ENCODE results near the gene CACNB4.
"Not testable (repeated sequence)": the region's sequence is repeated elsewhere in the genome, so short reads cannot be mapped to it uniquely, and the experiment has no call there.

Gene CACNB4

DNA sequence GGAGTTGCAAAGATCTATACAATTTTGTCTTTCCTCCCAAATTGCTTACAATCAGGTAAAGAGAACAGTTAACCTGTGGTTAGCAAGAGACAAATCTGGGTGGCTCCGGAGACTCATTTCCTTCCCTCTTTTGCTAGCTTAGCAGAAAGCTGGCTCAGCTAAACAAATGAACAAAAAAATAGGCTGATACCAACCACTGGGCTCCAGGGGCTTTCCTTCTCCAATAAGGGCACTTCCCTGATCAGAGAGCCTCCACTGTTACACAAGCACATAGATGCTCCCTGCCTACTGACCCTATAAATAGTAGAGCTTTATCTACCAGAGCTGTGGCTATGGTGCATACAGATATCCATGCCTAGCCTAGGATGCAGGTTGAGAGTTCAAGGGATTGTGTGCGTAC lies 180.5 kb downstream of the CACNB4 start:
- H3K27ac ChIP-seq: no peak overlapping the region
- DNase-seq (ENCODE audit: low read depth, low spot score): no peak

DNA sequence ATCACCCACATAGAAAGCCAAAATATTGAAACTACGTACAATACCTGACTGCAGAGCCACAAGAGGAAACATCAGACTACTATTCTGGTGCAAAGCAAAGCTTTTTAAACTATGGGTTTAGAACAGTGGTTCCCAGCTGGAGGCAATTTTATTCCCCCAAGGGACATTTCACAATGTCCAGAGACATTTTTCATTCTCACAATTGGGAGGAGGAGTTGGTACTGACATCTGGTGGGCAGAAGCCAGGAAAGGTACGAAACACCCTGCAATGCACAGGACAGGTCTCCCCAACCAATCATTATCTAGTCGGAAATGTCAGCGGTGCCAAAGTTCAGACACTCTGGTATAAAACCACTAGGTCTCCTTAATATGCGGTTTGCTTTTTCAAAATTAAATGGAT lies 182.2 kb downstream of the CACNB4 start:
- no peak for DNase-seq (ENCODE audit: low read depth, low spot score)

DNA sequence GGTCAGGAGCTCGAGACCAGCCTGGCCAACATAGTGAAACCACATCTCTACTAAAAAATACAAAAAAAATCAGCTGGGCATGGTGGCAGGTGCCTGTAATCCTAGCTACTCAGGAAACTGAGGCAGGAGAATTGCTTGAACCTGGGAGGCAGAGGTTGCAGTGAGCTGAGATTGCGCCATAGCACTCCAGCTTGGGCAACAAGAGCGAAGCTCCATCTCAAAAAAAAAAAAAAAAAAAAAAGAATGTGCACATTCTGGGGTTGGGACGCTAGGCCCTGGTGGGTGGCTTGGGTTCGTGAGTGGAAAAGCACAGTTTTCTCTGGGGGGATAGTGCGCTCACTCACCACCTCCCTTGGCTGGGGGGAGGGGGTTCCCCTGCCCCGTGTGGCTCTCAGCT lies 183.2 kb downstream of the CACNB4 start:
- DNase-seq (ENCODE audit: low read depth, low spot score); H3K27ac ChIP-seq: not testable (repeated sequence)

More for the DNA sequence above, 182.2 kb downstream of the CACNB4 start:
- no peak overlapping the region for H3K27ac ChIP-seq

DNA sequence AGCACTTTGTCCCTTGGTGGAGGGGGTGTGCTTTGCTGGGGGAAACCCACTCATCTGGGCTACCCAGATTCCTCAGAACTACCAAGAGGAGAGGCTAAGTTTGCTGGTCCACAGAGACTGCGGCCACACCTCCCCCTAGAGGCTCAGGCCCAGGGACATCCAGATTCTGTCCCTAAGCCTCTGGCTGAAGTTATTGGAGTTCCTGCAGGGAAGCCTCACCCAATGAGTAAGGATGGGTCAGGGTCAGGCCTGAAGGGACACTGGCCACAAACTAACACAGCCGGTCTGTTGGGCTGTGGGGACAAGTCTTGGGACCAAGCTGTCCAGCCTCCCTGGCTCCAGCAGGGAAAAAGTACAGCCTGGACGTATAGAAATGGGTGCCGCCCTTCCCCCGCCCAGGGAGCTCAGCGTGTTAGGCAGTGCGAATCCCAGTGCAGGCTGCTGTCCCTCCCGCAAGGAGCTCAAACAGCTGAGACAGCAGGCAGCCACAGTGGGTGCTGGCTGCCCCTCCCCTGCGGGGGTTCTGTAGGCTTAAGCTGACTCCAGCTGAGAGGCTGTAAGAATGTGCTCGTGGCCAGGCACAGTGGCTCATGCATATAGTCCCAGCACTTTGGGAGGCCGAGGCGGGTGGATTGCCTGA lies 183.7 kb downstream of the CACNB4 start:
- no peak overlapping the region for H3K27ac ChIP-seq

DNA sequence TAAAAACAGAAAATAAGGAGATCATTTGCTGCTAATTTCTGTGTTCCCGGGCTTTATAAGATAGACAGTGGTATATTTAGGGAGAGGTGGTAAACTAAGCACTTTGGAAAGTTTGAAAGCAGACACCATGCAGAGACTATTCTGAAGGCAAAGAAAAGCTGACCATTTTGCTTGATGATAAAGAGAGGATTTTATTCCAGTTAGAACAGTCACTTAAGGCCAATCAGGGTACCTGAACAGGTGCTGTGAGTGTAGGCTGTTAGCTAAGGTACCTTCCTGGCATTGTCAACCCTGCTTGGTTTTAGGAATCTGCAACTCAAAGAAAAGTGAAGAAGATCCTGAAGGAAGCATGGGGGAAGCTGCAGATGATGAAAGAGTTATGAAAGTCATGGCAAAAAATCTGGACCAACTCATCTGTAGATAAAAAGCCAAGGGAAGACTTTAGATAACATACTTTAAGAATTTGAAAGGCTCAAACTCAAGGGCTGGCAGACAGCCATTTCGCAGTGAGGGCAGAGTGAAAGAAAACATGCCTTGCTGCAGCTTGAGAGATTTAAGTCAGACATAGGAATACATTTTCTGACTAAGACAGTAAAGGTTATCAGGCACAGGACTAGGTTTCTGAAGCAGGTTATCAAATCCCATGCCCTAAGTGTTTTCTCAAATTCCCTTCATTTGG lies 190.5 kb downstream of the CACNB4 start:
- no peak overlapping the region for H3K27ac ChIP-seq
- DNase-seq (ENCODE audit: low read depth, low spot score): no peak

More for the DNA sequence above, 183.7 kb downstream of the CACNB4 start:
- no peak for DNase-seq (ENCODE audit: low read depth, low spot score)

DNA sequence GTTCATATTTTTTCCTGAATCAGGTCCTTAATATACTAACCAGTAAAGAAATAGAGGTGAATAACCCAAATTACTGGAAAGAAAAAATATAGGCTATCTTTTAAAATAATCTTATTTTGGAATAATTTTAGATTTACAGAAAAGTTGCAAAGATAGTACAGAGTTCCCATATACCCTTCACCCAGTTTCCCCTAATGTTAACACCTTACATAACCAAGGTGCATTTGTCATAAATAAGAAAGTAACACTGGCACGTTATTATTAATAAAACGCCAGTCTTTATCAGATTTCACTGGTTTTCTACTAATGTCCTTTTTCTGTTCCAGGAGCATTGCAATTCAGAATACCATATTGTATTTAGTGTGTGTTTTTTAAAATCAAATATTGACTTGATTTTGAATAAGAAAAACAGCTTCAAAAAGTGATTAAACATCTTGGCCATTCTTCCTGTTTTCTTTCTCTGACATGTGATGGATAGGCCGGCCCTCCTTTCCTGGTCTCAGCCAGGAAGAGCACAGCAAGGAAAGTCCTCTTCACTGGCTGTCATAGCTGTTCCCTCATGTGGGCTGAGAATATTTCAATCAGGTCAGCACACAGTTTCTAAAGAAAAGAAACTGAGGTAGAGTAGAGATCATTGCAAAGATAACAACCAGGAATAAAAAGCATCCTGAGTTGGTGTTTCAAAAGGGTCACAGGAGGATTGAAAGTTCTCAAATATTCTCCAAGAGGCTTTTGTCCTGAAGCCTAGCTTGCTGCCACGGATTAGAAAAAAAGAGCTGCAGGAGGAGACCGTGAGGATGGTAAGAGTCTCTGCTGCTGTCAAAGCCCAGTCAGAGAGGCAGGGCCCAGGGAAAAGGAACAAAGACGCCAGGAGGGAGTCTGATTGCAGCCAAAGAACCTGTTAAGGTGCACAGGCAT lies 191.3 kb downstream of the CACNB4 start:
- H3K27ac ChIP-seq: no peak overlapping the region
- no peak for DNase-seq (ENCODE audit: low read depth, low spot score)

DNA sequence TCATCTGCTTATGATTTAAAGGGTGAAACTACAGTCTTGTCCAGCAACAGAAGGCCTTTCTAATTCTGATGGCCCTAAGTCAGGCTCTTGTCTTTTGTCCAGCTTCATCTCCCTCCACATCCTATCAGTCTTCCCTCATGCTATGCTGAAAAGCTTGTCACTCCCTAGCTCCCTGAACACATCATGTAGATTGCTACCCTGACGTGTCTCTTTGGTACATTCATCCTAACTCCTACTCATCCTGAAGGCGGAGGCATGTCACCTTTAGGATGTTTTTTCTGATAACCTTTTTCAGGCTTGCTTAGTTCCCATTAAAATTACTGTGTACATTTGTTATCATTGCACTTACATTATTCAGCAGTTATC lies 192.2 kb downstream of the CACNB4 start:
- no peak for DNase-seq (ENCODE audit: low read depth, low spot score)
- no peak overlapping the region for H3K27ac ChIP-seq

DNA sequence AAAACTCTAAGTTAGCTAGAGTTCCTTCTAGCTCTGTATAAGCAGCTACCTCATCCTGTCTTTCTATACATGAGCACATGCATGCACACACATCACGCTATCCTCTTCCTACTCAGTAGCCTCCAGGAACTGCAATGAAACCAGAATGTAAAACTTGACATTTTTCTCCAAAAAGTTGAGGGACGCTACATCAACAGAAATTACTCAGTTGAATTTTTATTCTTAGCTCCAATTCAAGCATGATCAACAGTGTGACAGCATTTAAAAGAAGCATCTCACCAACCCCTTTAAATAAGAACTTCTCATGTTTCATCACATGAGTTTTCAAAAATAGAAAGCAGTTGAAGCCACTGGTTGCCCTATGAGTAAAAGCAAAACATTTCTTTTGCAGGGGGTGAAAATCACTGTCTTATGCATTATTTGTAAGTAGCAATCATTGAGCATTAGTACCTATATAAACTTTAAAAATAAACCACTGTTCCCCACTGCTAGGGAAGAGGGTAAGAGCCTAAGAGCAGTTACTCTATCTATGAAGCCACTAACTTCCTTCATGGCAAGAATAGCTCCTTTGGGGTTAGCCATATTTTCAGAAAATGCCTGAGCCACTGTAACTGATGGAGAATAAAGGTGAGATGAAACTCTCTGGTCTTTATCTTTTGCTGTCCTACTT lies 192.7 kb downstream of the CACNB4 start:
- DNase-seq (ENCODE audit: low read depth, low spot score): no peak
- no peak overlapping the region for H3K27ac ChIP-seq

DNA sequence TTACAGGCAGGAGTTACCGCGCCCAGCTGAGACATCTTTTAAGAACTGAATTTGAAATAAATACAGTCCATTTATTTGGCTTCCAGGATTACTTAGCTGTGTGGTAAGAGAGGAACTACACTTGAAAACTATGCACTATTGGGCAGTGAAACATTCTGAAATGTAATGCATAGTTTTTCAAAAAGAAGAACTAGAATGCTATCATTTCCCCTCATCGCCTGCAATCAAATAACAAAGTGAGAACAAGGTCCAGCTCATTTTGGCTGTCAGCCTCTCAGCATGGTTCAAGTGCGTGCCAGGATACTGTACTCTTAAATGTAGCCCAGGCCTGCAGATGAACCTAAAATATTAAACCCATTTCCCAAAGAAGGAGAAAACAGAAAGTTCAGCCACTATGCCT lies 194.0 kb downstream of the CACNB4 start:
- H3K27ac ChIP-seq: no peak overlapping the region
- no peak for DNase-seq (ENCODE audit: low read depth, low spot score)

DNA sequence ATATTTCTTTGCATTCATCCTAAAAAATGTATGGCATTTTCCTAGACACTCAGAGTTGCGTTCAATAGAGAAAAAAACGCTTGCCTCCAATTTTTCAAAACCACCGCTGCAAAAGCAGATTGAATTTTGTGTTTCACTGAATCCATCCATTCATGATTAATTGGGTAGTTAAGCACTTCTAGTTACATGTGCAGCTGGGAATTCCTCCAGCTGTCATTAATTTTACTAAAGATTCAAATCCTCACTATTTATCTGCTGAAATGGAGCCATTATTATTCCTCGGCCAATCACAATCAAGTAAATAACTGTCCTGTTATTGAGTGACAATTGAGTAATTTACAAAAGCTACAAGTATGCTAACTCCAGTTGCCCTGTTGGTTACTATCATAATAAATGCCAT lies 194.8 kb downstream of the CACNB4 start:
- no peak for DNase-seq (ENCODE audit: low read depth, low spot score)
- no peak overlapping the region for H3K27ac ChIP-seq

DNA sequence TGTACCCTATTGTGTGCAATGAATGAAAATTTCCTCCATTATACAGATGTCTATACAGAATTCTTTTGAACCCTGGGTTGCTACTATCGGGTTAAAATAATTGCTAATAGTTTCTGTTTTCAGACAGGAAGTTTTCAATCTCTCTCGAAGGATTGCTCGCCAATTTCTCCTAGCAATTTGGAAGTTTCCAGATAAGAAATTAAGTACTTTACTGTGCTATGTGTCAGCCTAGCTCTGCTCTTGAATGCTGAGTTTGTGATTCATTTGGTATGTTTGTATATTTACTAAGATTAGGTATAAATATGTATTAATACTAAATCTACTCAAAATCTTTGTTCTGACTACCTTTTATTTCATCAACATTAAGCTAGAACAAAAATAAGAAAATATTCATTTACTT lies 196.0 kb downstream of the CACNB4 start:
- DNase-seq (ENCODE audit: low read depth, low spot score): no peak
- H3K27ac ChIP-seq: no peak overlapping the region

DNA sequence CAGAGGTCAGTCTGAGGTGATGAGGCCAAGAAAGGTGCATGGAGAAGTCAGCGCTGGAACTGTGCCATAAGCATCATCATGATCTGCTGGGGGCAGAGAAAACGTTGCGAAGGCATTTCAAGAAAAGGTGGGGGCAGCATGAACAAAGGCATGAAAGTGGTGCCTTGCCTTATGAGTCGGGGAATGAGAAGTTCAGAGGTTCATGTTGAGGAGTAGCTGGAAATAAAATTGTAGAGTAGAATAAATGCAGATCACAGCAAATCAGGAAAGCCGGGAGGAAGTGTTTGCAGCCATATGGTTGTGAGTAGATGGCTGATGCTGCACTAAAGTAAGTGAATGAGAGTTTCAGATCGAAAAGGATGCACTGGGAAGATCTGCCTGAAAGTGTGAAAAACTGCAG lies 198.5 kb downstream of the CACNB4 start:
- no peak for DNase-seq (ENCODE audit: low read depth, low spot score)
- H3K27ac ChIP-seq: no peak overlapping the region

DNA sequence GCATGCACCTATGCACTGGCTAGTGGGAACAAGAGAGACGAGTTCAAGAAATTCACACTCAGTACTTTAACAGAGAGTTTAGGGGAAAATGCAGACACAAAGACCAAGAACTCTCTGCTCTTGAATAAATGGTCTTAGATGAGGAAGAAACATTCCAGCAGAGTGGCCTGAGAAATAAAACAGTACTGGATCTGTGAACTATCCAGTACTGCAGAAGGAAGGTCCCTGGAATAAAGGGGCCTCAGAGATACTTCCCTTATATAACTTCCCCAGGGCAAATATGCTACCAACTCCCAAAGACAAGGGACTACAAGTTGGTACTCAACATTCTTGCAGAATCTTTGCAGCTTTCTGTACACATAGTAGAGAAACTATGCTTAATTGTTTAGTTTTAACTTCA lies 199.7 kb downstream of the CACNB4 start:
- no peak overlapping the region for H3K27ac ChIP-seq
- DNase-seq (ENCODE audit: low read depth, low spot score): no peak

DNA sequence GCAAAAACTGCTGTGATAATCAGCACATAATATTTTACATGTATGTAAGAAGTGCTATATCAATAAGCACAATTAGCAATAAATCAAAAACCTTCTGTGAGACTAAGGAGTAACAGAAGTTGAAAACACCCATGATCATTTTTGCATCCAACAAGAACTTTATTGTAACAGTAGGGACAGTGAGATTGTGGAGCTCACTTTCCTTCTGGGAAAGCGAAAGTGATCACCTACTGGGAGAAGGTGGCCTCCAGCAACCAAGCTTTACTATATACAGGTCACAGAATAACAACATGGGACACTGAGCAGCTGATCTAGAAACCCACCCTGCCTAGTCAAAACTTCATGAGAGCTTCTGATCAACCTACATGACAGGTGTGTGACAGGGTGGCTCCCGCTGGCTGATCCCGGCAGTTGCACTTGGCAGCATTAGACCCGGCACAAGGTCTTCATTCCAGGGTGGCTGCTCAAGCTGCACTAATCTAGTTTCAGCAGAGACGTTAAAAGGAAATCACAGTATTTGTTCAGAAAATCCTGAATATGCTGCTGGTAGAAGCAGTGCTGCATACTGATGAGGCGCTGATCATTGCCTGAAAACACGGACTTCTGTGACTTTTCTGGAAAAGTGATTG lies 207.2 kb downstream of the CACNB4 start:
- DNase-seq (ENCODE audit: low read depth, low spot score): no peak
- H3K27ac ChIP-seq: no peak overlapping the region

DNA sequence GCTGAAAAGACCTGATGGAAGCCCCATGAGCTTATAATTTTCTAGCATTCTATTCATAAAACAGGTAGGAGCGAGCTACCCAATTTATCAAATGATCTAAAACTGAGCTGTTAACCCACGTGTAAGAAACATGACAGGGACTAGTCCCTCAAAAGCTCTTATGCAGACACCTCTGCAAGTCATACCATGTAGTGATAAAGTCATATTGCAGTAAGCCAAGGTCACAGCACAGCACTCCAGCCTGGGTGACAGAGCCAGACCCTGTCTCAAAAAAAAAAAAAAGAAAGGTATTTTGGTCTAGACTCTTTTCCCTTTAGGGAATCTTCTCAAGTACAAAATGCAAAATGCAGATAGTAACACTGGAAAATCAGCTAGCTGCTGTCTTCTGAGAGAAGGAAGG lies 211.7 kb downstream of the CACNB4 start:
- DNase-seq (ENCODE audit: low read depth, low spot score): no peak
- no peak overlapping the region for H3K27ac ChIP-seq

DNA sequence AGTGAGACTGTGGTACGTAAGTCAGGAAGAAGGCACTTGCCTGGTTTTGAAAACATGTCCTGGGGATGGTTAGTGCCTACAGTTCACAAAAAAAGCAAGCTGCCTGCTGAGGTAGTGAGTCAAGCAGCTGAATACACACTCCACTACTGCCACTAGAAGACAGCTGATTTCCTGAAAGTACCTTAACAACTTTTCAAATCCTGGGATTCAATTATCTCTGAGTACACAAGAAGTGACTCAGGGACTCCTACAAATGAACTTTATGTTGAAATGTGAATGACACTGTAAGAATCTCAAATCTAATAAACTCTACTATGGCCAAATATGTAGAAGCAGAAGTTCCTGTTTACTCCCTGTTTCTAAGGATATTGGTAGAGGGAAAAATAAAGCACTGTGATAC lies 212.6 kb downstream of the CACNB4 start:
- DNase-seq (ENCODE audit: low read depth, low spot score): peak; percentile 41
- H3K27ac ChIP-seq: peak overlapping the region; percentile 5

DNA sequence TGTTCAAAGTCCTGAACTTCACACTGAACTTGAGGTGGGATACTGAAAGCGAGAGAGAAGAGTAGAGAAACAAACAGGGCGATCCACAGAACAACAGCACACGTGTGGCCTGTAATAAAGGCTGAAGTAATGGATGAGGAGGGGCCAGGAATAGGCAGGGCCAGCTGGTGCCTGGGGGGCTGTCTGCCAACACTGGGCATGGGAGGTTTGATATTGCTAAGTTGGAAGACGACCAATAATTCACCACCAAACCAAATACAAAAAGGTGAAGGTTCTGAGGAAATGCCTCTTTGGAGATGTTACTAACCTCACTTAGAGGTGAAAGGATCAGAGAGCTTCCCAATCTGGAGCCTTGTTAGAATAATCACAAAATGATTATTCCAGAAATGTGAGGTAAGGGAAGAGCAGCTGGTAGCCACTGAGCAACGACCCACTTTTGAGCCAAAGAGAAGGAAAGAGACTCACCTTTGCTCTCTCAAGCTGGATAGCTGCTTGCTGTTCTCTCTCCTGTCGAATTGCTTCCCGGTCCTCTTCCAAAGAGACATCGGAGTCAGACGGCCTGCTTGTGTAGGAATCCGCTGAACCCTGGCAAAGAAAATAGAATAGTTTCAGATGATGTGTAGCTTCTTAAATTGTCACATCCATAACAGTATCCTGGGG lies 215.9 kb downstream of the CACNB4 start:
- no peak for DNase-seq (ENCODE audit: low read depth, low spot score)
- H3K27ac ChIP-seq: no peak overlapping the region

DNA sequence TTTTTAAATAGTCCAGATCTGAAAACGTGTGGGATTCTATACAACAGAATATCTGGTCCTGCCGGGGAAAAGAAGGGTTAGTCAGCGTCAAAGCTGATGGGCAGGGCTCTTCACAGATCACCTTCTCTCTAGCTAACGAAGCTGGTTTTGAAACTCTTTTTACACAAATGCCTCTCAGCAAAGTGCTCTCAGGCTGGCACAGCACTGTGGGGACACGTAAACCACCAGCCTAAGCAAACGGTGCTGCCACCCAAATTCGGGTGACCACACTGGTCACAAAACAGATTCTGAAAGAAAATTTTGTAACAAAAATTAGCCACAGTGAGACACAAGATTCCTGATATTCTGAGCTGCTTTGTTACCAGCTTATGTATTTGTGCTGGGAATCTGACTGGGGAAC lies 217.5 kb downstream of the CACNB4 start:
- DNase-seq (ENCODE audit: low read depth, low spot score): no peak
- H3K27ac ChIP-seq: no peak overlapping the region

DNA sequence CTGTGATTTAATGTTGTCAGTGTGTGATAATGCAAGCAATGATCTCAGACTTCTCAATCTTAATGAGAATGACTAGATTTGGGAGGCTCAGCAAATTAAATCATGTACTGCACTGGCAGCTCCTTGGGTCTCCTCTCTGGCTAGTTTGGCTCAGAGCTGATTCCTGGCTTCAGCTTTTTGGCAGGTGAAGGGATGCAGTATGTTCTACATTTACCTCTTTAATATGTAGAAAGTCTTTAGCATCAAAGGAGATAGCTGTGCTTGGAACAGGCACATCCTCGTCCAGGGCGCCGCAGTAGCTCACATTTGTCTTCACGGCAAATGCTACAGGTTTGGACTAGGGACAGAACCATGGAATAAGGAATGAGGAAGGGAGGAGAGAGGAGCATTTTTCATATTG lies 218.3 kb downstream of the CACNB4 start:
- no peak for DNase-seq (ENCODE audit: low read depth, low spot score)

More for the DNA sequence above, 218.3 kb downstream of the CACNB4 start:
- H3K27ac ChIP-seq: no peak overlapping the region
